Hepatocyte (in vitro differentiated cells): ENCODE results near the gene CMSS1. TPM values are rescaled to one million over a fixed set of nuclear protein-coding genes. Genes with fewer than 3 reads are reported as not detected.

Experiments used
- DNase-seq: peaks from one replicate; pipeline ENCODE4 v3.0.0-alpha.2; 2016; ENCODE audit warnings: low spot score
- H2AFZ ChIP-seq: fragments of 200-600 bp; sonication (generic); 2 replicates; pipeline ENCODE4 v1.6.0; 2016; ENCODE audit warnings: antibody characterized with exemption, mild to moderate bottlenecking
- H3K27ac ChIP-seq: fragments of 200-600 bp; sonication (generic); 2 replicates; pipeline ENCODE4 v1.5.1; 2016; ENCODE audit warnings: mild to moderate bottlenecking
- H3K27me3 ChIP-seq: fragments of 200-600 bp; sonication (generic); 2 replicates; pipeline ENCODE4 v1.6.1; 2016
- H3K36me3 ChIP-seq: fragments of 200-600 bp; sonication (generic); replicated peaks from 2 replicates; pipeline ENCODE4 v1.5.1; 2016; ENCODE audit warnings: low read depth; ENCODE audit not compliant: insufficient read depth
- H3K4me1 ChIP-seq: fragments of 200-600 bp; sonication (generic); 2 replicates; pipeline ENCODE4 v1.5.1; 2016; ENCODE audit warnings: mild to moderate bottlenecking, moderate library complexity; ENCODE audit not compliant: insufficient read depth
- H3K4me2 ChIP-seq: fragments of 200-600 bp; sonication (generic); 2 replicates; pipeline ENCODE4 v1.6.0; 2016
- H3K4me3 ChIP-seq: fragments of 200-600 bp; sonication (generic); 2 replicates; pipeline ENCODE4 v1.5.1; 2016; ENCODE audit warnings: mild to moderate bottlenecking
- H3K79me2 ChIP-seq: fragments of 200-600 bp; sonication (generic); 2 replicates; pipeline ENCODE4 v1.6.0; 2017; ENCODE audit warnings: mild to moderate bottlenecking
- H3K9me2 ChIP-seq: fragments of 200-600 bp; sonication (generic); replicated peaks from 2 replicates; pipeline ENCODE4 v1.6.0; 2017; ENCODE audit warnings: mild to moderate bottlenecking; ENCODE audit not compliant: insufficient read depth
- H3K9me3 ChIP-seq: fragments of 200-600 bp; sonication (generic); 2 replicates; pipeline ENCODE4 v1.5.1; 2016; ENCODE audit warnings: low read depth, mild to moderate bottlenecking
- H4K20me1 ChIP-seq: fragments of 200-600 bp; sonication (generic); 2 replicates; pipeline ENCODE4 v1.6.0; 2016; ENCODE audit warnings: mild to moderate bottlenecking; ENCODE audit not compliant: insufficient read depth, poor library complexity, severe bottlenecking
- CTCF ChIP-seq: fragments of 200-600 bp; sonication (generic); IDR thresholded peaks from 2 replicates; pipeline ENCODE4 v1.5.1; 2016; ENCODE audit warnings: antibody characterized with exemption, mild to moderate bottlenecking; ENCODE audit not compliant: poor library complexity
- EZH2 ChIP-seq: fragments of 200-600 bp; sonication (generic); IDR thresholded peaks from 2 replicates; pipeline ENCODE4 v1.6.1; 2016; ENCODE audit warnings: antibody characterized with exemption, mild to moderate bottlenecking, borderline replicate concordance
- EZH2phosphoT487 ChIP-seq: fragments of 200-600 bp; sonication (generic); IDR thresholded peaks from one replicate; pipeline ENCODE4 v1.6.1; 2018; ENCODE audit warnings: antibody characterized with exemption, mild to moderate bottlenecking, low read depth, moderate library complexity; ENCODE audit not compliant: unreplicated experiment, severe bottlenecking
- WGBS: methylation state at CpG from one replicate; pipeline ENCODE4 v1.1.6; 2016; ENCODE audit warnings: low lambda C conversion rate; ENCODE audit errors: missing lambda C conversion rate; 5-methylcytosine and 5-hydroxymethylcytosine counted together
- polyA plus RNA-seq: library from polyadenylated mRNA; unstranded; fragments of >200 nt; fragmentation: Nextera tagmentation; extraction: Ambion mirVana; gene quantifications from 2 replicates; pipeline ENCODE4 v1.2.1, GENCODE V29; 2016
- total RNA-seq: library from RNA; depleted of rRNA; stranded (reverse); fragments of >200 nt; gene quantifications from 2 replicates; pipeline ENCODE4 v1.2.3, GENCODE V29; 2014

Gene CMSS1
- total RNA-seq, result 6.9 and 11.8 TPM in 2 replicates
- polyA plus RNA-seq, result 17.0 and 19.2 TPM in 2 replicates

GRCh38 chr3:99817437-99818240, at the start of gene CMSS1:
Gene CMSS1, plus strand, starts transcription at chr3:99817862.
- TF ChIP-seq EZH2 (no peak), CTCF (peak; percentile 23)
- peaks cover 27% of the 10 kb centered on the region for H3K79me2 ChIP-seq
- peak within 1 kb of the TSS; percentile 85 for H3K4me2 ChIP-seq
- DNase-seq, result peak; percentile 97
- WGBS, result under 1% methylated on average over 60 of the region's 60 CpGs
- H3K9me3 ChIP-seq, result no peaks in the 10 kb centered on the region
- no peaks in the 10 kb centered on the region for H4K20me1 ChIP-seq
- H3K36me3 ChIP-seq, result no peaks in the 10 kb centered on the region
- peaks cover 9% of the 10 kb centered on the region for H3K4me1 ChIP-seq
- H3K27me3 ChIP-seq, result no peaks in the 10 kb centered on the region
- peak within 1 kb of the TSS; percentile 95 for H3K27ac ChIP-seq
- no peaks in the 10 kb centered on the region for H3K9me2 ChIP-seq
- peak within 1 kb of the TSS; percentile 73 for H3K4me3 ChIP-seq
- peak within 1 kb of the TSS; percentile 82 for H2AFZ ChIP-seq

GRCh38 chr3:99768126-99768525, 49.5 kb upstream of the CMSS1 start:
- Histone ChIP-seq H4K20me1 (no peaks in the 10 kb centered on the region), H2AFZ (no peak overlapping the region), H3K4me1 (no peaks in the 10 kb centered on the region), H3K9me3 (no peaks in the 10 kb centered on the region), H3K79me2 (no peaks in the 10 kb centered on the region), H3K36me3 (no peaks in the 10 kb centered on the region), H3K9me2 (no peaks in the 10 kb centered on the region), H3K27me3 (no peaks in the 10 kb centered on the region), H3K27ac (no peak overlapping the region), H3K4me3 (no peak overlapping the region), H3K4me2 (no peak overlapping the region)
- no peak for DNase-seq
- WGBS, result 92% methylated on average over 1 of the region's 1 CpG
- TF ChIP-seq CTCF (no peak), EZH2 (no peak), EZH2phosphoT487 (no peak)

- Histone ChIP-seq H3K4me2 (no peak overlapping the region), H3K4me3 (no peak overlapping the region), H3K9me3 (no peaks in the 10 kb centered on the region), H3K4me1 (no peaks in the 10 kb centered on the region), H3K27ac (no peak overlapping the region), H3K36me3 (no peaks in the 10 kb centered on the region), H4K20me1 (no peaks in the 10 kb centered on the region), H3K27me3 (no peaks in the 10 kb centered on the region), H3K9me2 (no peaks in the 10 kb centered on the region), H2AFZ (no peak overlapping the region), H3K79me2 (no peaks in the 10 kb centered on the region)
- TF ChIP-seq CTCF, result no peak
- no peak for TF ChIP-seq EZH2
- no peak for TF ChIP-seq EZH2phosphoT487
- no peak for DNase-seq
- WGBS, result 89% methylated on average over 2 of the region's 2 CpGs
Observed at GRCh38 chr3:99768808-99769501, 48.7 kb upstream of the CMSS1 start.
